K562 (cell line): ENCODE data around the gene ZNF432. TPM values are rescaled to one million over a fixed set of nuclear protein-coding genes. Genes with fewer than 3 reads are reported as not detected.

Experiments
- ERF ChIP-seq: fragments of 450-650 bp; formaldehyde crosslinking; IDR thresholded peaks from 2 replicates; pipeline ENCODE4 v1.4.0; 2020; ENCODE audit warnings: mild to moderate bottlenecking, mixed read lengths
- FOSL1 ChIP-seq: fragments of 200-800 bp; sonication (Bioruptor generic); conservative IDR thresholded peaks from 2 replicates; pipeline ENCODE4 v1.6.1; 2016; ENCODE audit warnings: missing genetic modification characterization, missing compliant biosample characterization
- FOXK1 ChIP-seq: sonication (generic); formaldehyde crosslinking; IDR thresholded peaks from 2 replicates; pipeline ENCODE4 v1.8.0; 2022; ENCODE audit warnings: missing genetic modification reagents, mild to moderate bottlenecking, borderline replicate concordance
- MCM3 ChIP-seq: fragments of 450-650 bp; IDR thresholded peaks from 2 replicates; pipeline ENCODE4 v1.6.1; 2016
- MECOM ChIP-seq: fragments of 250-450 bp; sonication (Bioruptor Pico); IDR thresholded peaks from 2 replicates; pipeline ENCODE4 v1.8.0; 2022; ENCODE audit warnings: inconsistent platforms
- NCOR1 ChIP-seq: fragments of 450-650 bp; IDR thresholded peaks from 2 replicates; pipeline ENCODE4 v1.6.1; 2016; ENCODE audit warnings: mild to moderate bottlenecking, moderate library complexity
- PRMT5 ChIP-seq: sonication (generic); formaldehyde crosslinking; IDR thresholded peaks from 2 replicates; pipeline ENCODE4 v1.5.0; 2020; ENCODE audit warnings: missing genetic modification reagents
- SMAD3 ChIP-seq: fragments of 450-650 bp; formaldehyde crosslinking; conservative IDR thresholded peaks from 2 replicates; pipeline ENCODE4 v1.4.0; 2020; ENCODE audit warnings: mild to moderate bottlenecking
- SOX6 ChIP-seq: fragments of 450-650 bp; IDR thresholded peaks from 2 replicates; pipeline ENCODE4 v1.6.1; 2014; ENCODE audit warnings: mild to moderate bottlenecking
- SRSF1 ChIP-seq: fragments of 200-400 bp; formaldehyde crosslinking; IDR thresholded peaks from 2 replicates; pipeline ENCODE4 v1.6.1; 2017; ENCODE audit warnings: mild to moderate bottlenecking, low read depth, low read length, moderate library complexity
- ZBTB1 ChIP-seq: sonication (generic); formaldehyde crosslinking; IDR thresholded peaks from 2 replicates; pipeline ENCODE4 v1.8.1; 2023; ENCODE audit warnings: missing genetic modification reagents, low read depth, mild to moderate bottlenecking, borderline replicate concordance
- ZBTB8A ChIP-seq: fragments of 450-650 bp; IDR thresholded peaks from 2 replicates; pipeline ENCODE4 v1.6.1; 2018; ENCODE audit warnings: mild to moderate bottlenecking, moderate library complexity; ENCODE audit not compliant: partially characterized antibody
- ZNF124 ChIP-seq: sonication (generic); formaldehyde crosslinking; IDR thresholded peaks from 2 replicates; pipeline ENCODE4 v1.8.1; 2022; ENCODE audit warnings: missing genetic modification reagents
- ZNF274 ChIP-seq: IDR thresholded peaks from 2 replicates; pipeline ENCODE4 v1.6.1; 2011; ENCODE audit warnings: low read depth, mild to moderate bottlenecking, low read length, moderate library complexity, borderline replicate concordance
- polyA plus RNA-seq, 8 experiments: library from polyadenylated mRNA; depleted of rRNA in 4 of 8; stranded (reverse) in 5 of 8; unstranded in 3 of 8; fragments of >200 nt; fragmentation: Nextera tagmentation in 2 of 8; fragmentation: Illumina TruSeq in 1 of 8; extraction: Ambion mirVana in 2 of 8; extraction: Trizol in 1 of 8; gene quantifications; 2 replicates each; pipeline versions ENCODE4 v1.2.1 to v1.2.3, GENCODE V29; 2011 to 2014; ENCODE audit warnings: inconsistent platforms in 1 of 8, missing spikeins in 1 of 8
- total RNA-seq, 7 experiments: library from RNA; depleted of rRNA in 6 of 7; stranded (reverse); fragments of >200 nt in 6 of 7; fragmentation: Illumina TruSeq in 2 of 7; extraction: Trizol in 2 of 7; gene quantifications; 2 replicates each; pipeline versions ENCODE4 v1.2.1 to v1.2.3, GENCODE V29; 2011 to 2021; ENCODE audit warnings: low replicate concordance in 1 of 7
- TF ChIP-seq, protein P1 (sequence below): fragments of 450-650 bp; IDR thresholded peaks from 2 replicates; pipeline ENCODE4 v1.7.0; 2016; ENCODE audit warnings: borderline replicate concordance
- TF ChIP-seq, protein P2 (sequence below): fragments of 450-650 bp; IDR thresholded peaks from 2 replicates; pipeline ENCODE4 v1.6.1; 2016; ENCODE audit warnings: borderline replicate concordance
- TF ChIP-seq, protein P3 (sequence below): sonication (generic); formaldehyde crosslinking; IDR thresholded peaks from 2 replicates; pipeline ENCODE4 v1.8.1; 2022; ENCODE audit warnings: missing genetic modification reagents
- TF ChIP-seq, protein P4 (sequence below): sonication (generic); formaldehyde crosslinking; IDR thresholded peaks from 2 replicates; pipeline ENCODE4 v1.8.0; 2022; ENCODE audit warnings: mild to moderate bottlenecking, low read depth, missing genetic modification reagents
- TF ChIP-seq, protein P5 (sequence below): sonication (generic); formaldehyde crosslinking; IDR thresholded peaks from 2 replicates; pipeline ENCODE4 v1.5.0; 2020; ENCODE audit warnings: missing genetic modification reagents

ZNF432 gene
- total and polyA plus RNA-seq, 9 of the 15 experiments (the other 6 are each of a cell fraction or from before 2014, with no cell fraction given) = 2.6 to 6.8 (median 4.0) TPM

DNA sequence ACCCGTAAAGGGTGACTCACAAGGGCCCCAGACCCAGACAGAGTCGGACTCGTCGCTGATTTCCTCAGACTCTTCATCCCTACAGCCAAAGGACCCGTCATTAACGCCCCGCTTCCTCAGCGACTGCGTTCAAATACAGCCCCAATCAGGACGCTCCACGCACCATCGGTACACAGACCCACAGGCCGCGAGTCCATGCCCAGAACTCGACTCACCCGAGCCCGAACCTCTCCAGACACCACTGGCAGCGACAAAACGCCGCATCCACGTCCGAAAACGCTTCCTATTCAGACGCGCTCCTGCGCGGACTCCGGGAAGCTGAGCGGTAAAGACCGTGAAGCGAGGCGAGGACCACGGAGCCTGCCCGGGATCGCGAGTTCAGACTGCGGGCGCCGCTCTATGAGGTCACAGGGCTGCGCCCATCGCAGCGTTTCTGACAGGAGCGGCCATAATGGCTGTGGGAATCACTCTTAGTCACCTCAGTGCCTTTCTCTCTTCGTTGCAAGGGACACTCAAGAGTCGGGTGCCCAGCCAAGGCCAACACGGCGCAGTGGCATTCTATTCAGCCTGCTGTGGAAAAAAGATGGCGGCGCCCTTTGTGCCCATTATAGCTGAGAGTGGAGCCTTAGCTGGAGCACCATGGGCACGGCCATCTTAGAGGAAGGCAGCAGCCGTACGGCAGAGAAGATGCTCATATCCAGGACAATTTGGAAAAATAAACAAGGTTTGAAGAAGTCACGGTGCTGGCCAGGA, 20.4 kb downstream of the ZNF432 start, which contains the start of gene ZNF614 (continued):
- TF ChIP-seq, protein P1, sequence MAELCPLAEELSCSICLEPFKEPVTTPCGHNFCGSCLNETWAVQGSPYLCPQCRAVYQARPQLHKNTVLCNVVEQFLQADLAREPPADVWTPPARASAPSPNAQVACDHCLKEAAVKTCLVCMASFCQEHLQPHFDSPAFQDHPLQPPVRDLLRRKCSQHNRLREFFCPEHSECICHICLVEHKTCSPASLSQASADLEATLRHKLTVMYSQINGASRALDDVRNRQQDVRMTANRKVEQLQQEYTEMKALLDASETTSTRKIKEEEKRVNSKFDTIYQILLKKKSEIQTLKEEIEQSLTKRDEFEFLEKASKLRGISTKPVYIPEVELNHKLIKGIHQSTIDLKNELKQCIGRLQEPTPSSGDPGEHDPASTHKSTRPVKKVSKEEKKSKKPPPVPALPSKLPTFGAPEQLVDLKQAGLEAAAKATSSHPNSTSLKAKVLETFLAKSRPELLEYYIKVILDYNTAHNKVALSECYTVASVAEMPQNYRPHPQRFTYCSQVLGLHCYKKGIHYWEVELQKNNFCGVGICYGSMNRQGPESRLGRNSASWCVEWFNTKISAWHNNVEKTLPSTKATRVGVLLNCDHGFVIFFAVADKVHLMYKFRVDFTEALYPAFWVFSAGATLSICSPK = no peak
- no peak for TF ChIP-seq NCOR1
- TF ChIP-seq SMAD3 (CRISPR knock-in tag) = peak; percentile 54; the same call in 1 of the 2 replicates
- no peak for TF ChIP-seq ZNF124 (CRISPR knock-in tag)
- no peak for TF ChIP-seq FOXK1 (CRISPR knock-in tag)
- 0 out of 2 replicates have a peak, but pooled peaks have one; percentile 23 for TF ChIP-seq ERF (CRISPR knock-in tag)
- no peak for TF ChIP-seq ZBTB8A
- TF ChIP-seq, protein P2, sequence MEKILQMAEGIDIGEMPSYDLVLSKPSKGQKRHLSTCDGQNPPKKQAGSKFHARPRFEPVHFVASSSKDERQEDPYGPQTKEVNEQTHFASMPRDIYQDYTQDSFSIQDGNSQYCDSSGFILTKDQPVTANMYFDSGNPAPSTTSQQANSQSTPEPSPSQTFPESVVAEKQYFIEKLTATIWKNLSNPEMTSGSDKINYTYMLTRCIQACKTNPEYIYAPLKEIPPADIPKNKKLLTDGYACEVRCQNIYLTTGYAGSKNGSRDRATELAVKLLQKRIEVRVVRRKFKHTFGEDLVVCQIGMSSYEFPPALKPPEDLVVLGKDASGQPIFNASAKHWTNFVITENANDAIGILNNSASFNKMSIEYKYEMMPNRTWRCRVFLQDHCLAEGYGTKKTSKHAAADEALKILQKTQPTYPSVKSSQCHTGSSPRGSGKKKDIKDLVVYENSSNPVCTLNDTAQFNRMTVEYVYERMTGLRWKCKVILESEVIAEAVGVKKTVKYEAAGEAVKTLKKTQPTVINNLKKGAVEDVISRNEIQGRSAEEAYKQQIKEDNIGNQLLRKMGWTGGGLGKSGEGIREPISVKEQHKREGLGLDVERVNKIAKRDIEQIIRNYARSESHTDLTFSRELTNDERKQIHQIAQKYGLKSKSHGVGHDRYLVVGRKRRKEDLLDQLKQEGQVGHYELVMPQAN = peak; percentile 82; the same call in 1 of the 2 replicates
- no peak for TF ChIP-seq ZBTB1 (CRISPR knock-in tag)
- TF ChIP-seq, protein P3, sequence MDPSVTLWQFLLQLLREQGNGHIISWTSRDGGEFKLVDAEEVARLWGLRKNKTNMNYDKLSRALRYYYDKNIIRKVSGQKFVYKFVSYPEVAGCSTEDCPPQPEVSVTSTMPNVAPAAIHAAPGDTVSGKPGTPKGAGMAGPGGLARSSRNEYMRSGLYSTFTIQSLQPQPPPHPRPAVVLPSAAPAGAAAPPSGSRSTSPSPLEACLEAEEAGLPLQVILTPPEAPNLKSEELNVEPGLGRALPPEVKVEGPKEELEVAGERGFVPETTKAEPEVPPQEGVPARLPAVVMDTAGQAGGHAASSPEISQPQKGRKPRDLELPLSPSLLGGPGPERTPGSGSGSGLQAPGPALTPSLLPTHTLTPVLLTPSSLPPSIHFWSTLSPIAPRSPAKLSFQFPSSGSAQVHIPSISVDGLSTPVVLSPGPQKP = no peak
- TF ChIP-seq, protein P4, sequence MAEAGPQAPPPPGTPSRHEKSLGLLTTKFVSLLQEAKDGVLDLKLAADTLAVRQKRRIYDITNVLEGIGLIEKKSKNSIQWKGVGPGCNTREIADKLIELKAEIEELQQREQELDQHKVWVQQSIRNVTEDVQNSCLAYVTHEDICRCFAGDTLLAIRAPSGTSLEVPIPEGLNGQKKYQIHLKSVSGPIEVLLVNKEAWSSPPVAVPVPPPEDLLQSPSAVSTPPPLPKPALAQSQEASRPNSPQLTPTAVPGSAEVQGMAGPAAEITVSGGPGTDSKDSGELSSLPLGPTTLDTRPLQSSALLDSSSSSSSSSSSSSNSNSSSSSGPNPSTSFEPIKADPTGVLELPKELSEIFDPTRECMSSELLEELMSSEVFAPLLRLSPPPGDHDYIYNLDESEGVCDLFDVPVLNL (CRISPR knock-in tag) = 0 out of 2 replicates have a peak, but pooled peaks have one; percentile 48
- TF ChIP-seq MCM3 = no peak
- no peak for TF ChIP-seq SRSF1
- peak; percentile 71 for TF ChIP-seq FOSL1
- TF ChIP-seq MECOM = no peak
- TF ChIP-seq PRMT5 = no peak
- peak; percentile 32; the same call in 1 of the 2 replicates for TF ChIP-seq SOX6
- TF ChIP-seq, protein P5, sequence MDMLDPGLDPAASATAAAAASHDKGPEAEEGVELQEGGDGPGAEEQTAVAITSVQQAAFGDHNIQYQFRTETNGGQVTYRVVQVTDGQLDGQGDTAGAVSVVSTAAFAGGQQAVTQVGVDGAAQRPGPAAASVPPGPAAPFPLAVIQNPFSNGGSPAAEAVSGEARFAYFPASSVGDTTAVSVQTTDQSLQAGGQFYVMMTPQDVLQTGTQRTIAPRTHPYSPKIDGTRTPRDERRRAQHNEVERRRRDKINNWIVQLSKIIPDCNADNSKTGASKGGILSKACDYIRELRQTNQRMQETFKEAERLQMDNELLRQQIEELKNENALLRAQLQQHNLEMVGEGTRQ (CRISPR knock-in tag) = no peak
- TF ChIP-seq ZNF274 = no peak
